HK-2 (cell line): Measurements from ENCODE around the gene HHIPL1.

Experiments
- DNase-seq: peaks from one replicate; pipeline ENCODE4 v3.0.0-alpha.2; 2018; ENCODE audit not compliant: unreplicated experiment

Gene HHIPL1

DNA sequence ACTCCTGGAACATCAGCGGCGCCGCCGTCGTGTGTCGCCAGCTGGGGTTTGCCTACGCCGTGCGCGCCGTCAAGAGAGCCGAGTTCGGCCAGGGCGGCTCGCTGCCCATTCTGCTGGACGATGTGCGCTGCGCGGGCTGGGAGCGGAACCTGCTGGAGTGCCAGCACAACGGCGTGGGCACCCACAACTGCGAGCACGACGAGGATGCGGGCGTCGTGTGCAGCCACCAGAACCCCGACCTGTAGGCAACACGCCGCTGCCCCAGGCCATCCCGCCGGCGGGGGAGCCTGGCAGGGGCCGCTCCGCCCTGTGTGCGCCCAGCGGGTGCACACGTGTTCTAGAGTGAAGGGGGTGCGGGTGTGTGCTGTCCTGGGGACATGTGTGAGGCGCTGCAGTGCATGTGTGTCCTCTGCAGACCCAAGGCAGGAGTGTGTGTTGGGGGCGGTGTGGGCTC, 30.5 kb downstream of the HHIPL1 start:
- no peak for DNase-seq

- no peak for DNase-seq
These were observed 31.0 kb downstream of the HHIPL1 start for GRCh38 chr14:99675951-99676350.

- DNase-seq: peak; percentile 16
These were observed 31.7 kb downstream of the HHIPL1 start for GRCh38 chr14:99676657-99677056.

DNA sequence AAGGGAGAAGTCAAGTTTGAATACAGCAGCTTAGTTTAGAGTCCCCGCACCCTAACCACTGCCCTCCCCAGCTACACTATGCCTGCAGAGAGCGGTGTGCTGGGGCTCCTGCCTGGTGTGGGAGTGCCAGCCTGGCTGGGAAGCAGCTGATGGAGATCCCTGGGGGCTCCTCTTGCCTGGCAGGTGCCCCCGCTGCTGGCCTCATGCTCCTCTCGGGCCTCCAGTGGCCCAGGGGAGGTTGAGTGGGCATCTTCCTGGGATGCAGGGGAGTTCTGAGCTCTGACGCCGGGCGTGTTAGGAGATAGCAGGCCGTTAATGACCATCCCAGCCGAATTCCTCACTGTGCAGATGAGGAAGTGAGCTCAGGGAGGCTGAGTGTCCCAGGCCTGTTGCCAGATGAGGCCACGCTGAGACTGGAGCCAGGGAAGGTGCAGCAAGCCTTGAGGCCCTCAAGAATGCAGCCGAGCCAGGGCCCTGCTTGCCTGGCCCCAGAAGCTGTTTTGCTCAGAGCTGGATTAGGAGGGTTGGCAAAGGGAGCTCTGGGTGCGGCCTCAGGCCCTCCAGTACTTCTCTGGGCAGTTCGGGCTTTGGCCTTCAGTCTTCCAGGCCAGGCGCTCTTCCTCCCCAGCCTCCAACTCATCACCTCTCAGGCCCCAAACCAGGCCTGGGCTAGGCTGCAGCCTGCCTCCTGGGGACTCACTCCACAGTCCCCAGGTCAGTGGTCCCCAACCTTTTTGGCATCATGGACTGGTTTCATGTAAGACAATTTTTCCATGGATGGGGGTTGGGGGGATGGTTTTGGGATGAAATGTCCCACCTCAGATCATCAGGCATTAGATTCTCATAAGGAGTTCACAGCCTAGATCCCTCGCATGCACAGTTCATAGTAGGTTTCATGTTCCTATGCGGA, 32.6 kb downstream of the HHIPL1 start:
- no peak for DNase-seq

- no peak for DNase-seq
These were observed 33.3 kb downstream of the HHIPL1 start for GRCh38 chr14:99678198-99678597.

DNA sequence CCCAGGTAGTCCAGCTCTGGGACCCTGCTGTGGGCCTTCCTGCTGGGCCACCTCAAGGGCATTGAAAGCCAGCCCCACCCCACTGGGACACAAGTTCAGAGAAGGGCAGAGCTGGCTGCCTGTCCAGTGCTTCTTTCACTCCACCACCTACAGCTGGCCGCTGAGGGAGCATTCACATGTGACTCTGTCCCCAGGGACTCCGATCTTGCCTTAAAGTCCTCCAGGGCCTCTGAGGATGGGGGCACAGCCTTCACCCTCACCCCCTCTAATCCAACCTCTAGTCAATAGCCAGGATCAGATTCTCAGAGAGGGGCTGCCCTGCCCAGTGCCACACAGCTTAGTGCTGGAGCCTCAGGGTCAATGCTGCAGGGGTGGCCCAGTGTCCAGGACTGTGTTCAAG, 34.2 kb downstream of the HHIPL1 start:
- no peak for DNase-seq

- no peak for DNase-seq
These were observed 34.6 kb downstream of the HHIPL1 start for GRCh38 chr14:99679543-99679942.

DNA sequence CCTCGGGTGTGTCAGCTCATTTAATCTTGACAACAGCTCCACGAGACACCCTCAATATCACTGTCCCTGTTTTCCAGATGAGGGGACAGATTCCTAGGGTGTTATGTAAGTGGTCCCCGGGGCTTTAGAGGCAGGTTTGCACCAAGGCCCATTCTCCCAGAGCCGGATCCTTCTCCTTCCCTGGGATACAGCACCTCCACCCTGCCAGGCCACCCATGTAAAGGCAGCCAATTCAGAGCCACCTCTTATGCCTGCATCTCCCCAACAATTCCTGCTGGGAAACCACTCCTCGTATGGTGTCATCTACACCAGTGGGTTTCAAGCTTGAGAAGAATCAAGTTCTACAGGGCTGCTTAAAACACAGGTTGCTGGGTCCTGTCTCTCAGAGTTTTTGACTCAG, 35.1 kb downstream of the HHIPL1 start:
- no peak for DNase-seq

- no peak for DNase-seq
These were observed 36.3 kb downstream of the HHIPL1 start for GRCh38 chr14:99681101-99681831.

GRCh38 chr14:99681832-99682148, 36.9 kb downstream of the HHIPL1 start:
- no peak for DNase-seq

DNA sequence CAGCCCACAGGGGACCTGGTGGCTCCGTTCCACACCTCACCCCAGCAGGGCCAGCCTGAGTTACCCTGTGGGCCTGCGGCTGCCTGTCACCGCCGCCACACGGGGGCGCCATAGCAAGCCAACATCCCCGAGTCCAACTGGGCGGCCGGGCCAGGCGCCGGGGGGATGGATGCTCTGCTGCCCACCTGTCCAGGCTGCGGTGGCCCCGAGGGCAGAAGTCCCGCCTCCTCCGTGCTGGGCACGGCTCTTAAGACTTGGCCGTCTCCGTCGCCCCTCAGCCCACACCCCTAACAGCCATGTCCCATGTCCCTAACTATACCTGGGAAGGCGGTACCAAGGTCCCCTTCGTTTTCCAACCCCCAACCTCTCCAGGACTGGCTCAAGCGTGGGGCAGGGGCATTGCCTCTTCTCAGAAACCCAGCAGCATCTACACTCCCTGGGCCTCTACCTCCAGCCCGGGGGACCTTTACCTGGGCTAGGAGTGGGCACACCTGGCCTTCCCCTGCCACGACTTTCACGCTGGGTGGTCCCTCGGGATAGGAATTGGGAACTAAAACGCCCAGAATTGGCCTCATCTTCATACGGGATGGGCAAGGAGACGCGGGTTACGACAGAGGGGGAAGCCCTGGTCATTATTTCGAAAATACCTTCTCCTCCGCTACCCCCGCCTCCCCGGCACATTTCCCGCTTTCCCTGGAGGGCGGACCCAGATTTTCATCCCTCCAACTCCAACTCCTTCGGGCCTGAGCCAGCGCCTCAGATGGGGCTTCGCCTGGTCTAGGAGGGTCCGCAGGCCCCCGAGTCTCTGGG, 38.1 kb downstream of the HHIPL1 start:
- DNase-seq: peak; percentile 78

GRCh38 chr14:99683619-99684409, 38.9 kb downstream of the HHIPL1 start, which contains the start of gene CYP46A1:
CYP46A1 (plus strand) TSS chr14:99684298; CDS start chr14:99684418, 120 bp downstream.
- DNase-seq: peak; percentile 100

DNA sequence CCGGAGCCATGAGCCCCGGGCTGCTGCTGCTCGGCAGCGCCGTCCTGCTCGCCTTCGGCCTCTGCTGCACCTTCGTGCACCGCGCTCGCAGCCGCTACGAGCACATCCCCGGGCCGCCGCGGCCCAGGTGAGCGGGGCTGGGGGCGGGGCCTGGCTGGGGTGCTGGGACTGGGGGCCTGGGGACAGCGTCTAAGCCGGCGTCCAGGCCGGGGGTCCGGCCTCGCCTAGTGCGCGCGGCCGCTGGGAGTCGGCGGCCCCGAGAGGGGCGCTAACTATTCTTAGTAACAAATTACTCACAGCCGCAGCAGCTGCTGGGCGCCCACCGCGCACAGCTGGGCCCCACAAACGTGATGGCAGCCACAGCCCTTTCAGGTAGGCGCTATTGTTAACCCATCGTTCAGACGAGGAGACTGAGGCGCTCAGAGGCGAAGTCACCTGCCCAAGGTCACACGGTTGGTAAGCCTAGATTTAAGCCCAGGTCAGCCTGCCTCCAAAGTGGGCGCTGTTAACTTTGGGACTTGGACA, 39.5 kb downstream of the HHIPL1 start:
- no peak for DNase-seq

DNA sequence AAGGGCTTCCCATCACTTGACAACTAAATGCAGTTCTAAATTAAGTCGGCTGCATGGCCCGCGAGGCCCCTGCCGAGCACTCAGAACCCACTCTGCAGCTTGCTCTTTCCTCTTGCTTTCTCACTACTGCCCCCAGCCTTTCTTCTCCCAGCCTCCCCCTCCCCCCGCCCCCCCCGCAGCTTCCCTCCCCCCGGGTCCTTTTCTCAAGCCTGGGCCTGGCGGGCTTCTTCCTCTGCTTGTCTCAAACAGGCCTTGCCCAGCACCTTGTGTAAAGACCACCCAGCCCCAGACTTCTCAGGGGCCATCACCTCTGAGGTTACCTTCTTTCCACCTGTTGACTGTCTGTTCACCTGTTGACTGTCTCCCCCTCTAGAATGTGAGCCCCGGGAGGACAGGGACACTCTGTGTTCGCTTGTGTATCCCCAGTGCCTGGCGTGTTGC, 40.2 kb downstream of the HHIPL1 start:
- DNase-seq: no peak

DNA sequence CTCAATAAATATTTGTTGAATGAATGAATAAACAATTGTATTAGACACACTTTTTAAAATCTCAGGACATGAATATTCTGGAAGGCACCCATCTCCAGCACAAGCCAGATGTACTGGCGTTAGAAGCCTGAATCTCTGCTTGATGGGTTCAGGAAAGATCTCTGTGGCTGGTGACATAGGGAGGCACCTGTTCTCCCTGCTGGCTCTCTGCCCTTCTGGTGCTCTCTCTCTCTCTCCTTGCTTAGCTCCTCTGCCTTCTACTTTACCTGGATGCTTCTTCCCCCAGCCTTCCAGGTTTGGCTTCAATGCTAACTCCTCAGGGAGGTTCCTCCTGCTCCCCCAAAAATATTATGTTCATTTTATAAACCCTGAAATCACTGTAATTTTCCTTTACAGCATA, 40.7 kb downstream of the HHIPL1 start:
- DNase-seq: no peak

DNA sequence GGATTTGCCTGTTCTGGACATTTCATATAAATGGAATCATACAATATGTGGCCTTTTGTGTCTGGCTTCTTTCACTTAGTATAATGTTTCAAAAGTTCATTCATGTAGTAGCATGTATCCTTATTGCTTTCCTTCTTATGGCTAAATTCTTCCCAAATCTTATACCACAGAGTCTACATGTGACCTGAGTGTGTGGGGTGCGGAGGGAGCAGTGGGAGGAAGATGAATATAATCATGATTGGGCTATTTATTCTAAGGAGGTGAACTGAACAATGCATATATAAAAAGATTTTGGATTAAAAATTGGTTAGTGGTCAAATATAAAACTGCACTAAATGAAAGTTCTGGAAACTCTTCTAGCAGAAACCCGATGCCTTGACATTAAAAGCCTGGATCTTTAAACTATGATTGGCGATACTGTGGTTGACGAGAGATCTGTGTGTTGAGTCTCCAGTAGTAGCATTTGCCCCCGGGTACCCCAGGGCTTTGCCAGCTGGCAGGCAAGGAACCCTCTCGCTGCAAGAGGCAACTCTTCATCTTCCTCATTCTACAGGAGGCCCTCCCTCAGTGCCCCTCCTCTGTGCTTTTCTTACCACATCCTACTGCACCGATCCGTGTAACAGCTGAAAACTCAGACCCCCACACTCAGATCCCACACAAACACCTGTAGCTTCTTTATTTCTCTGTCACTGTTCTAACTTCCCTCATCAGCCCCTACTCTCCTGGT, 41.8 kb downstream of the HHIPL1 start:
- DNase-seq: no peak

DNA sequence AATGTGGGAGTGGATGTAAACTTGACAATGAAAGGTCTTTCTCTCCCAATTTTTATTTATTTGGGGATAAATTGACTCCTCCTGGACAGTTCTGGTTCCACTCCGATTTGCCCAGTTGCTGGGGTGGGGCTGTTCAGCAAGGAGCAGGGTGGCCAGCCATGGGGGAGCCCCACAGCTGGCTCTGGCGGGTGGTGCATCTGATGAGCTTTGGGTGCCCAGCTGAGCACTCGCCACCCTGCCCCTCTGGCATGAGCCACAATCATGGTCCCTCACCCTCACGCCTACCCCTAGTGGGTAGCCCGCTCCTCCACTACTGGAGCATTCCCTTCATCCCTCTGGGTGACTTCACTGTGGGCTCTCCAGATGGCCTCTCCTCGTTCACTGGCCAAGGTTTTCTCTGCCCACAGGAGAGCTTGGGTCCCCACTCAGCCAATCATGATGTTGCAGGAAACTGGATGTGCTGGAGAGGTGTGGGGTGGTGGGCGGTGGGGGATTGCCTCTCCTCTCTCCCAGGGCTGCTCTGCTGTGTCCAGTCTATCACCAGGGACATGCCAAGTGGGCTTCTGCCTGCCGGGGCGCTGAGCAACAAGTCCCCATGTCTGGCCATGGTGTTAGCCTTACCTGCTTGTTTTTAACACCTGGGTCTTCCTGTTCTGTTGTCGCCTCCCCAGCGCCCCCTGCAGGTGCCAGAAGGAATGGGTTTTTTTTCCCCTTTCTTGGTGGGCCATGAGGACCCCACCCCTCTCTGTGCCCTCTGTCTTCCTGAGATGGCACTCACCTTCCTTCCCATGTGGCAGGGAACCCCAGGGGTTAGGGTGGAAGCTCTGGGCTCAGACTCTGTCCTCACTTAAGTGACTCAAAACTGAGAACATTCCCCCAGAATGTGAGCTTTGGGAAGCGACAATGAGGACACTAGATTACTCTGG, 42.6 kb downstream of the HHIPL1 start:
- DNase-seq: no peak

GRCh38 chr14:99688210-99688581, 43.3 kb downstream of the HHIPL1 start:
- no peak for DNase-seq

GRCh38 chr14:99688629-99689028, 43.7 kb downstream of the HHIPL1 start:
- DNase-seq: no peak
